ENCODE measurements around the gene FILIP1L.

- no peak for TF ChIP-seq CTCF (IDR thresholded peaks at IDR 0.05; ENCODE audit: low read length)
- no peak for TF ChIP-seq EZH2phosphoT487 (IDR thresholded peaks at IDR 0.05; ENCODE audit: low read length)
- no peak for TF ChIP-seq EZH2 (optimal IDR thresholded peaks at IDR 0.05; ENCODE audit: low read depth, low read length)
These were observed 145.2 kb downstream of the FILIP1L start for GRCh38 chr3:99969136-99969535.

Measured in MM.1S (cell line).